WI38 (cell line): ENCODE measurements around the gene YWHAE.
"Not testable (repeated sequence)": the region's sequence is repeated elsewhere in the genome, so short reads cannot be mapped to it uniquely, and the experiment has no call there.

Experiments used
- H3K4me3 ChIP-seq: 2 replicates; pipeline ENCODE4 v1.5.1; 2011; ENCODE audit warnings: low read depth, mild to moderate bottlenecking, control low read depth, low read length
- CTCF ChIP-seq: IDR thresholded peaks from 2 replicates; pipeline ENCODE4 v1.5.1; 2012; ENCODE audit warnings: low read depth, mild to moderate bottlenecking, control low read depth, low read length

Gene YWHAE

GRCh38 chr17:1366234-1366633, 33.8 kb downstream of the YWHAE start:
- H3K4me3 ChIP-seq, result no peak overlapping the region
- TF ChIP-seq CTCF, result no peak

- peak; percentile 72 for TF ChIP-seq CTCF
- H3K4me3 ChIP-seq, result no peak overlapping the region
These were observed 34.5 kb downstream of the YWHAE start for GRCh38 chr17:1365445-1366039.

- H3K4me3 ChIP-seq, result no peak overlapping the region
- no peak for TF ChIP-seq CTCF
These were observed 37.1 kb downstream of the YWHAE start for GRCh38 chr17:1362964-1363363.

- H3K4me3 ChIP-seq, result no peak overlapping the region
- no peak for TF ChIP-seq CTCF
These were observed 37.8 kb downstream of the YWHAE start for GRCh38 chr17:1362065-1362848.

GRCh38 chr17:1360975-1361374, 39.0 kb downstream of the YWHAE start:
- no peak for TF ChIP-seq CTCF

GRCh38 chr17:1360315-1360714, 39.7 kb downstream of the YWHAE start:
- H3K4me3 ChIP-seq, result not testable (repeated sequence)

More at GRCh38 chr17:1360975-1361374, 39.0 kb downstream of the YWHAE start:
- H3K4me3 ChIP-seq, result no peak overlapping the region

GRCh38 chr17:1354030-1354429, 46.0 kb downstream of the YWHAE start:
- H3K4me3 ChIP-seq, result no peak overlapping the region
- no peak for TF ChIP-seq CTCF

- H3K4me3 ChIP-seq, result not testable (repeated sequence)
These were observed 47.5 kb downstream of the YWHAE start for GRCh38 chr17:1352530-1352929.
